ENCODE data around the gene TNS1. TPM values are rescaled to one million over a fixed set of nuclear protein-coding genes. Genes with fewer than 3 reads are reported as not detected.
"Not testable (repeated sequence)": the region's sequence is repeated elsewhere in the genome, so short reads cannot be mapped to it uniquely, and the experiment has no call there.

TNS1 gene
- total RNA-seq, 1 donor from 2014 or later: 25.1 TPM

DNA sequence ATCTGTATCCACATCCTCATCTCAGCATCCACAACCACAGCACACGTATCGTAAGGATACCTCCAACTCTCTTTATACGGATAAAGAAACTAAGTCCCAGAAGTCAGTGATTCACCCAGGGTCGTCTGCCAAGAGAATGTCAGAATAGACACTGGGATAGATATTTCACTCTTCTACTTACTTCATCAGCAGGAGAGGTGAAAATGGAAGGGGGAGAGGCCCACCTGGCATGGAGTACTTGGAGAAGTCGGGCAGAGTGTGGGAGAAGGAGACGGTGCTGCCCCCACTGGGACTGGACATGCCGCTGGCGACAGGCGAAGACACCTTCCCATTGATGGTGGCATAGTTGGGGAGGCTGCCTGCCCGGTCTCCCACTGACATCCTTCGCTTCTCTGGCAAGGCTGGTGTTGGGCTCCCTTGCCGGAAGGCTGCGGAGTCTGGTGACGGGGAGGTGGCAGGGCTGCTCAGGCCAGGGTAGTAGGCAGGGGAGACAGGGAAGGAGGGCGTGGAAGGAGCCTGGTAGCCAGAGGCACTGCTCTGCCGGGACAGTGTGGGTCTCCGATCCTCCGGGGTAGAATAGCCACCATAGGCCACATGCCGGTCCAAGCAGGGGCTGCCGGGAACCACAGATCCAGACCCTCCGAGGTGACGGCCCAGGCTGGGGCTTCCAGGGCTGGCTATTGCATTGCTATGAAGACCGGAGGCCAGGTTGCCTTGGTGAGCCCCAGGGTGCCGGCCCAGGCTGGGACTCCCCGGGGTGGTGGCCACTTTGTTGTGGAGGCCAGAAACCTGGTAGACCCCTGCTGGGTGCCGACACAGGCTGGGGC, 185.1 kb downstream of the TNS1 start:
- no peak for DNase-seq (ENCODE audit: low read depth)
- H3K4me3 ChIP-seq (ENCODE audit: low read depth, low read length): no peak overlapping the region
- TF ChIP-seq, protein P1, sequence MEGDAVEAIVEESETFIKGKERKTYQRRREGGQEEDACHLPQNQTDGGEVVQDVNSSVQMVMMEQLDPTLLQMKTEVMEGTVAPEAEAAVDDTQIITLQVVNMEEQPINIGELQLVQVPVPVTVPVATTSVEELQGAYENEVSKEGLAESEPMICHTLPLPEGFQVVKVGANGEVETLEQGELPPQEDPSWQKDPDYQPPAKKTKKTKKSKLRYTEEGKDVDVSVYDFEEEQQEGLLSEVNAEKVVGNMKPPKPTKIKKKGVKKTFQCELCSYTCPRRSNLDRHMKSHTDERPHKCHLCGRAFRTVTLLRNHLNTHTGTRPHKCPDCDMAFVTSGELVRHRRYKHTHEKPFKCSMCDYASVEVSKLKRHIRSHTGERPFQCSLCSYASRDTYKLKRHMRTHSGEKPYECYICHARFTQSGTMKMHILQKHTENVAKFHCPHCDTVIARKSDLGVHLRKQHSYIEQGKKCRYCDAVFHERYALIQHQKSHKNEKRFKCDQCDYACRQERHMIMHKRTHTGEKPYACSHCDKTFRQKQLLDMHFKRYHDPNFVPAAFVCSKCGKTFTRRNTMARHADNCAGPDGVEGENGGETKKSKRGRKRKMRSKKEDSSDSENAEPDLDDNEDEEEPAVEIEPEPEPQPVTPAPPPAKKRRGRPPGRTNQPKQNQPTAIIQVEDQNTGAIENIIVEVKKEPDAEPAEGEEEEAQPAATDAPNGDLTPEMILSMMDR (conservative IDR thresholded peaks at IDR 0.05; ENCODE audit: low read depth, low read length): no peak

DNA sequence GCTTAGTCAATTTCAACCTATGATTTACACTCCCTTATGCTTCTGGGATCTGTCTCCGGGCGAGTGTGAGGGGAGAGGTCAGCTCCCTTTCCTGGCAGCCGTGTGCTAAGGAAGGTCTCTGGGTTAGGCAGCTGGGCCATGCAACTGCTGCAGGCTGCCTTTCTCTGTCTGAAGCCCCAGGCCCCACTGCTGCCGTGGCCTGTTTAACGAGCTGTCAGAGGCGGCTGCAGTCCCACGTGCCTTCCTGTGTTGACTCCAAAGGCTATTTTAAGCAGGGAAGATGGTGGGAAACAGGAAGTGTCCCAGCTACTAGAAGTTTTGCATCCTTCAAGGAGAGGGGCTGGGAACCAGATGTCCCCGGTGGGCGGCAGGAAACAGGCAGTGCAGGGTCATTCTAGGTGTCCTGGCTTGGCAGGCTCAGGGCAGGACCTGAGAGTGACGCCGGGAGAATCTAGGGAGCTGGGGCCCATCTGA, 186.4 kb downstream of the TNS1 start:
- DNase-seq (ENCODE audit: low read depth): no peak
- TF ChIP-seq, protein P1 (conservative IDR thresholded peaks at IDR 0.05; ENCODE audit: low read depth, low read length): no peak

DNA sequence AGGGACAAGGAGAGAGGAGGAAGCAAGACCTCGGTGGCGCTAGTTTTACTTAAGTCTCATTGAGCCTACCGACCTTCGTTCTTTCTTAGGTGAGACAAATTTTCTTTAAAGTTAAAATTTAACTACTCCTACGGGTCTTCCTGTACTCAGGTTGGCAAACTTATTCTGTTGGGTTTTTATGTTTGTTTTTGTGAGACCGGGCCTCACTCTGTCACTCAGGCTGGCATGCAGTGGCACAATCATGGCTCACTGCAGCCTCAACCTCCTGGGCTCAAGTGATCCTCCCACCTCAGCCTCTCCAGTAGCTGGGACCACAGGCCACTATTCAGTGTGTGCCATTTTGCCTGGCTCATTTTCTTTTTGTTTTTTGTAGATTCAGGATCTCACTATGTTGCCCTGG, 189.0 kb downstream of the TNS1 start:
- H3K4me3 ChIP-seq (ENCODE audit: low read depth, low read length): no peak overlapping the region
- DNase-seq (ENCODE audit: low read depth): no peak
- TF ChIP-seq, protein P1 (conservative IDR thresholded peaks at IDR 0.05; ENCODE audit: low read depth, low read length): no peak

More for the DNA sequence above, 186.4 kb downstream of the TNS1 start:
- no peak overlapping the region for H3K4me3 ChIP-seq (ENCODE audit: low read depth, low read length)

DNA sequence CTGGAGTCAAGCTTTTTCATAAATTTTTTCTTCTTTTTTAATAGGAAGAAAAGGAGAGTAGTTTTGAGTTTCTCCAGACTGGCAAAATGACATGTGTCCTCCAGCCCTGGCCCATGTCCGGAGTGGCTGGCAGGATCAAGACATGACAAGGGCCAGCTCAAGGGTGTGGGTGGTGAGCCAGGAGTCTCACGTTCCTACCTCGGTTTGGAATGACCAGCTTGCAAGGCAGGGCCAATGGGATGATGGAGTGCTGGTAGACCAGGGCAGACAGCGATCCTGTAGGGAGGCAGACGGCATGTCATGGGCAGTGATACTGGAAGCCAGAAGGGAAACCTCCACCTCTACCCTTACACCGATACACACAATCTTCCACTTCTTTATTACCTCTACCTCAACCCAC, 190.6 kb downstream of the TNS1 start:
- DNase-seq (ENCODE audit: low read depth): no peak
- H3K4me3 ChIP-seq (ENCODE audit: low read depth, low read length): no peak overlapping the region
- TF ChIP-seq, protein P1 (conservative IDR thresholded peaks at IDR 0.05; ENCODE audit: low read depth, low read length): no peak

DNA sequence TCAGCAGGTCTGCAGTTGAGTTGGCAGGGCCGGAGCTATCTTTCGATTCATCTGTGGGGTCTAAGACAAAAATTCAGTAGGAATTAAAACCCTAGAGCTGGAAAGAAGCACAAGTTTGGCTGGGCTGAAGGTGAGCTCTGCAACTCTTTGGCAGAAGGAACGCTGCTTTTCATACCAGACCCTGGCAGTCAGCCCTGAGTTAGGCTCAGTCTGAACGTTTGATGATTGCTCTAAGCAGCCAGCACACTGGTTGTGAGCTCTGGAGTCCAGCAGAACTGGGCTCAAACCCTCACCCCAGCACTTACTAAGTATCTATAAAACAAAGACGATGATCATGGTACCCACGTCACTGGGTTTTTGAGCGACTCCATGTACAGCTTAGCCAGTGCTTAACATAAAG, 192.5 kb downstream of the TNS1 start:
- TF ChIP-seq, protein P1 (conservative IDR thresholded peaks at IDR 0.05; ENCODE audit: low read depth, low read length): no peak
- H3K4me3 ChIP-seq (ENCODE audit: low read depth, low read length): no peak overlapping the region
- no peak for DNase-seq (ENCODE audit: low read depth)

DNA sequence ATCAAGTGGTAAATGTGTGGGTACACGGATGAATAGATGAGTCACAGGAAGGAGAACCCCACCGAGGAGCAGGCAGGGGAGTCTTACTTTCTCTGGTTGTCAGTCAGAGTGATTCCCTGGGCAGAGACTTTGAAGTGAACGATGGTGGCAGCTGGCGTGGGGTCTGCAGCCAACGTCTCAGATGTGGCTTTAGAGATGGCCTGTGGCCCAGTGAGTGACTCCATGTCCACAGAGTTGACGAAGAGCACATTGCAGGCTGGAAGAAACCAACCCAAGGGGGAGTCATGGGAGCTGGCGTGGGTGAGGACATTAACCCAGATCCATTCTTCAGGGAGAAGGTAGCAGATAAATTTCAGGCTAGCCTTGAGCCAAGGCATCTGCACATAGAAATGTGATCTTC, 193.1 kb downstream of the TNS1 start:
- DNase-seq (ENCODE audit: low read depth): no peak
- no peak overlapping the region for H3K4me3 ChIP-seq (ENCODE audit: low read depth, low read length)
- TF ChIP-seq, protein P1 (conservative IDR thresholded peaks at IDR 0.05; ENCODE audit: low read depth, low read length): no peak

DNA sequence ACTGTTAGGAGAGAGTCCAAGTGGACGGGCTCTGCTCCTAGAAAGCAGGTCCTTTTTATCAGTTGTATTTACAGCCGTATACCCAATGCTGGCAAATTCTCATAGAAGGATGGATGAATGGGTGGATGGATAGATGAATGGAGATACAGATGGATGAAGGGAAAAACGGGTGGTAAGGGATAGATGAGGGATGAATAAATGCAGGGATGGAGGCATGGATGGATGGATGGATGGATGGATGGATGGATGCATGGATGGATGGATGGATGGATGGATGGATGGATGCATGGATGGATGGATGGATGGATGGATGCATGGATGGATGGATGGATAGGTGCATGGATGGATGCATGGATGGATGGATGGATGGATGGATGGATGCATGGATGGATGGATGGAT, 193.8 kb downstream of the TNS1 start:
- not testable (repeated sequence) for DNase-seq (ENCODE audit: low read depth); H3K4me3 ChIP-seq (ENCODE audit: low read depth, low read length)

All from epithelial cell of proximal tubule (primary cell).